Measurements from ENCODE around the gene TMEM125.

Gene TMEM125

DNA sequence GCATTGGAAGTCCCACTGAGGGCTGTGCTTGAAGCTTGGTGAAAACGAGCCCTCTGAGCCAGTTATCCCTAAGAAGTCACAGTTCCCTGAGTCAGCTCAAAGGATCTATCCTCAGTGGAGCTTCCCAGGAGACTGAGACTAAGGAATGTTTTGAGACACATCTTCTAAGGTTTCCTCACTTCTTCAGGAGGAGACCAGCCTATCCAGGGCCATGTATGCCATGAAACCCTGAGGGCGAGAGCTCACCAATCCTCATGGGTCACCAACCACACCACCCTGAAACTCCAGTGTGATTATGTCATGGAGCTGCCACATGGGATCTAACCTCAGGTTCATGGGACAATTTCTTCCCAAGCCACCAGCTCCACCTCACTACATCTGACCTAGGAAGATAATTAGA is 23.4 kb downstream of the TMEM125 start:
- no peaks in the 10 kb centered on the region for H3K36me3 ChIP-seq
- no peaks in the 10 kb centered on the region for H3K4me1 ChIP-seq
- no peak for DNase-seq
- H3K27me3 ChIP-seq = no peaks in the 10 kb centered on the region
- no peak overlapping the region for H3K4me3 ChIP-seq (ENCODE audit: low read depth, low read length)
- no peaks in the 10 kb centered on the region for H3K9me3 ChIP-seq
- TF ChIP-seq, protein P1, sequence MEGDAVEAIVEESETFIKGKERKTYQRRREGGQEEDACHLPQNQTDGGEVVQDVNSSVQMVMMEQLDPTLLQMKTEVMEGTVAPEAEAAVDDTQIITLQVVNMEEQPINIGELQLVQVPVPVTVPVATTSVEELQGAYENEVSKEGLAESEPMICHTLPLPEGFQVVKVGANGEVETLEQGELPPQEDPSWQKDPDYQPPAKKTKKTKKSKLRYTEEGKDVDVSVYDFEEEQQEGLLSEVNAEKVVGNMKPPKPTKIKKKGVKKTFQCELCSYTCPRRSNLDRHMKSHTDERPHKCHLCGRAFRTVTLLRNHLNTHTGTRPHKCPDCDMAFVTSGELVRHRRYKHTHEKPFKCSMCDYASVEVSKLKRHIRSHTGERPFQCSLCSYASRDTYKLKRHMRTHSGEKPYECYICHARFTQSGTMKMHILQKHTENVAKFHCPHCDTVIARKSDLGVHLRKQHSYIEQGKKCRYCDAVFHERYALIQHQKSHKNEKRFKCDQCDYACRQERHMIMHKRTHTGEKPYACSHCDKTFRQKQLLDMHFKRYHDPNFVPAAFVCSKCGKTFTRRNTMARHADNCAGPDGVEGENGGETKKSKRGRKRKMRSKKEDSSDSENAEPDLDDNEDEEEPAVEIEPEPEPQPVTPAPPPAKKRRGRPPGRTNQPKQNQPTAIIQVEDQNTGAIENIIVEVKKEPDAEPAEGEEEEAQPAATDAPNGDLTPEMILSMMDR (IDR thresholded peaks at IDR 0.05; ENCODE audit: low read depth, low read length) = no peak

DNA sequence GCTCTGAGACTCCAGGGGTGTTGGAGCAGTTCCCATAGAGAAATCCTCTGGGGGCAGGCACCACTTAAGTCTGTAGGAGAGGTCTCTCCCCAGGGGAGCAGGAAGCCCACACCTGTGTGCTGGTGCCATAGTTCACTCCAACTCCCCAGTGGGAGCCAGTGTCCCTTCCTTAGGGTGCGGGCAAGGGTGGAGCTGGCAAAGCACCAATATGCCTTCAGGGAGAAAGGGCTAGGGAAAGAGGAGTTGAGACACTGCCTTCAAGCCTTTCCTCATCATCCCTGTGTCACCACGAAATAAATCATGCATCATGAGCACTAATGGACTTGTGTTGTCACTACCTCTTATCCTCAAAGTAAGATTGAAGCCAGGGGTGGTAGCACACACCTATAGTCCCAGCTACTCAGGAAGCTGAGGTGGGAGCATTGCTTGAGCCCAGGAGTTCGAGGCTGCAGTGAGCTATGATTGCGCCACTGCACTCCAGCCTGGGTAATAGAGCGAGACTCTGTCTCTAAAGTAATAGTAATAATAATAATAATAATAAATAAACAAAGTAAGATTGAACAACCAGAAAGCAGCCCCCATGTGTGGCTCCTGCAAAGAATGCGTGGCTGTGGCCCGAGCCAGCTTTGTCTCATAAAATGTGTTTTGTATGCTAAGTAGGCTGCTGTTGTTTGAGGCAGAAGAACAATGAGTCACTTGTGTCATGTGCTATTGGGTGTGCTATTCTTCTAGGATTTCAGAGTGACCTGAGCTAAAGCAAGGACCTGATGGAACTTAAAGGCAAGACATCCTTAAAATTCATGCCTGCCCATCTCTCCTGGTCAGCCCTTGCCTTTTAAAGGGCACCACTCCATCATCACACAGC is 24.3 kb downstream of the TMEM125 start:
- H3K4me3 ChIP-seq (ENCODE audit: low read depth, low read length) = no peak overlapping the region
- H3K4me1 ChIP-seq = no peaks in the 10 kb centered on the region
- H3K36me3 ChIP-seq = no peaks in the 10 kb centered on the region
- H3K9me3 ChIP-seq = no peaks in the 10 kb centered on the region
- TF ChIP-seq, protein P1 (IDR thresholded peaks at IDR 0.05; ENCODE audit: low read depth, low read length) = no peak
- no peaks in the 10 kb centered on the region for H3K27me3 ChIP-seq
- DNase-seq = no peak

DNA sequence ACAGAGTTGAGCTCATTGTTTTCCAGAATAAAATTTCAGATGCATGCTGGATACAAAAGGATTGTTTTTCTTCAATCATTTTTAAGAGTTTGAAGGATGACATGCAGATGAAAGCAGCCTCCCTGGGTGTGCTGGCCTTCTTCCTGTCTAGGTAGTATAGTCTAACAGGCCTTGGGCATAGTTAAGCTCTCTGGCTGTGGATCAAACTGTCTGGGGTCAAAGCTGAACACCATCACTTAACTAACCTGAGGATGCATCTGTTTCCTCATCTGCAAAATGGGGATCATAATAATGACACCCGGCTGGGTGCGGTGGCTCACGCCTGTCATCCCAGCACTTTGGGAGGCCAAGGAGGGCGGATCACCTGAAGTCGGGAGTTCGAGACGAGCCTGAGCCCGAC is 25.0 kb downstream of the TMEM125 start:
- H3K9me3 ChIP-seq = no peaks in the 10 kb centered on the region
- TF ChIP-seq, protein P1 (IDR thresholded peaks at IDR 0.05; ENCODE audit: low read depth, low read length) = no peak

DNA sequence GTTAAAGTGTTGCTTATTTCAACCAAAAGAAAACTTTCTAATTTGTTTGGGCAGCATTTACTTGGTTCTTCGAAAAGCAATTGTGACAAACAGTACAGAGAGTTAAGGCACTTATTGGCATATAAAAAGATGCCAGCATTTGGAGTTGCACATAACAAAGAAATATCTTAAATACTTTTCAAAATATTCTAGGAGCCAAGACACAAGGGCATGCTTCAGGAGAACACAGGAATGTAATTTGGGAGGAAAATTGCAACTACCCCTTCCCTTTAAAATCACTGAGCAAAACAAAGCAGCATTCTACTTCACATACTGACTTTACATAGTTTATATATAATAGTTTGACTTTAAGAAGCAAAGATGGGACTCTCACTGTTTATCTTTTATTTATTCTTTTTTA is 26.4 kb downstream of the TMEM125 start:
- TF ChIP-seq, protein P1 (IDR thresholded peaks at IDR 0.05; ENCODE audit: low read depth, low read length) = no peak
- H3K4me1 ChIP-seq = no peaks in the 10 kb centered on the region
- H3K9me3 ChIP-seq = no peaks in the 10 kb centered on the region
- H3K36me3 ChIP-seq = no peaks in the 10 kb centered on the region
- no peak overlapping the region for H3K4me3 ChIP-seq (ENCODE audit: low read depth, low read length)
- no peaks in the 10 kb centered on the region for H3K27me3 ChIP-seq
- DNase-seq = no peak

More for the DNA sequence above, 25.0 kb downstream of the TMEM125 start:
- no peaks in the 10 kb centered on the region for H3K36me3 ChIP-seq
- H3K4me1 ChIP-seq = no peaks in the 10 kb centered on the region
- no peaks in the 10 kb centered on the region for H3K27me3 ChIP-seq
- DNase-seq = no peak
- no peak overlapping the region for H3K4me3 ChIP-seq (ENCODE audit: low read depth, low read length)

DNA sequence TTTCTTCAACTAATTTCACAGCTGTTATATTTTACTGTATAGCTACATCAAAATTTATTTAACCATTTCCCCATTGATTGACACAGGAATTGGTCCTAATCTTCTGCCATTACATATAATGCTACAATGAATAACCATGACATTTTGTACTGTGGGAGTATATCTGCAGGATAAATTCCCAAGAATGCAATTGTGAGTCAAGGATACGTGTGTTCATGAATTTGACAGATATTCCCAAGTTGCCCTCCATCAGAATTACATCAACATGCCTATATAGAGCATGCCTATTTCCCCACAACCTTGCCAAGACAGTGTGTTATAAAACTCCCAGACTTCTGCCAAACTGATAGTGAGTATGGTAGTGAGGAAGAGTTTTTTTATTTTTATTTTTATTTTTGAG is 28.3 kb downstream of the TMEM125 start:
- no peak for DNase-seq
- Histone ChIP-seq H3K9me3 (no peaks in the 10 kb centered on the region), H3K27me3 (no peaks in the 10 kb centered on the region), H3K36me3 (no peaks in the 10 kb centered on the region), H3K4me3 (ENCODE audit: low read depth, low read length) (no peak overlapping the region), H3K4me1 (no peaks in the 10 kb centered on the region)
- TF ChIP-seq, protein P1 (IDR thresholded peaks at IDR 0.05; ENCODE audit: low read depth, low read length) = no peak

DNA sequence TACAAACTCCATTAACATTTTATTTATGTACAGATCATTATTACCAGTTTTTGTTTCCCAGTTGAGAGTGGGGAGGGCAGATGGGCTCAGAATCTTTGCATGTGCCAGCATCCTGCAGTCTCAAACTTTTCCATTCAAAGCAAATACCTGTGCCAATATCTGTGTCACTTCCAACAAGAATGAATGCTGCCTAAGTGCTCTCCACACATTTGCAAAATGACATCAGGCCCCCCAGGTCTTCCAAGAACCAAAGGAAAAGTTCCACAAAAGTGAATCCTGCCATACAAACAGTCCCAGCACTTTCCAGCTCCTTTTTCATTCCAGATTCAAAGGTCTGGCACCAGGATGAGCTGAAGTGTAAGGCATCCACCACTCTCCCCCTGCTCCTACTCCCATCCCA is 29.3 kb downstream of the TMEM125 start:
- Histone ChIP-seq H3K9me3 (no peaks in the 10 kb centered on the region), H3K4me3 (ENCODE audit: low read depth, low read length) (no peak overlapping the region), H3K4me1 (no peaks in the 10 kb centered on the region), H3K36me3 (no peaks in the 10 kb centered on the region), H3K27me3 (no peaks in the 10 kb centered on the region)
- no peak for DNase-seq
- TF ChIP-seq, protein P1 (IDR thresholded peaks at IDR 0.05; ENCODE audit: low read depth, low read length) = no peak

Data from BE2C (cell line).